Chondrocyte (in vitro differentiated cells): Measurements from ENCODE around the gene ITGA8. TPM values are rescaled to one million over a fixed set of nuclear protein-coding genes. Genes with fewer than 3 reads are reported as not detected.

Experiments
- DNase-seq: peaks from one replicate; pipeline ENCODE4 v3.0.0; 2021; ENCODE audit warnings: mixed read lengths, low spot score
- H3K27ac Mint-ChIP-seq: one replicate; pipeline ENCODE4 v1.8.0; 2021; ENCODE audit warnings: mild to moderate bottlenecking, moderate library complexity, mixed read lengths; ENCODE audit not compliant: unreplicated experiment
- H3K27me3 Mint-ChIP-seq: 2 replicates; pipeline ENCODE4 v1.8.0; 2021; ENCODE audit warnings: low read depth, mixed read lengths
- H3K36me3 Mint-ChIP-seq: 2 replicates; pipeline ENCODE4 v1.8.0; 2021; ENCODE audit warnings: low read depth, mixed read lengths
- H3K4me1 Mint-ChIP-seq: 2 replicates; pipeline ENCODE4 v1.8.0; 2021; ENCODE audit warnings: low read depth, mild to moderate bottlenecking, mixed read lengths
- H3K4me3 Mint-ChIP-seq: one replicate; pipeline ENCODE4 v1.8.0; 2021; ENCODE audit warnings: mild to moderate bottlenecking, moderate library complexity, mixed read lengths; ENCODE audit not compliant: unreplicated experiment
- H3K9me3 Mint-ChIP-seq: 2 replicates; pipeline ENCODE4 v1.8.0; 2021; ENCODE audit warnings: low read depth, mixed read lengths
- CTCF ChIP-seq: fragments of 200-600 bp; sonication (generic); IDR thresholded peaks from 2 replicates; pipeline ENCODE4 v1.5.0; 2021; ENCODE audit warnings: antibody characterized with exemption, mild to moderate bottlenecking, moderate library complexity
- total RNA-seq: library from RNA; stranded (reverse); gene quantifications from 3 replicates; pipeline ENCODE4 v1.2.1, GENCODE V29; 2021

Gene ITGA8
- total RNA-seq, 1 donor from 2014 or later, result 5.6 TPM

- no peaks in the 10 kb centered on the region for H3K9me3 Mint-ChIP-seq
- H3K27ac Mint-ChIP-seq, result no peak overlapping the region
- DNase-seq, result no peak
- H3K4me1 Mint-ChIP-seq, result peaks cover 17% of the 10 kb centered on the region
- H3K36me3 Mint-ChIP-seq, result no peaks in the 10 kb centered on the region
- peaks cover 1% of the 10 kb centered on the region for H3K27me3 Mint-ChIP-seq
- H3K4me3 Mint-ChIP-seq, result no peak overlapping the region
- TF ChIP-seq CTCF, result no peak
Measured at GRCh38 chr10:15472431-15473395, 247.0 kb downstream of the ITGA8 start.

GRCh38 chr10:15472008-15472407 is 247.7 kb downstream of the ITGA8 start:
- no peak for TF ChIP-seq CTCF
- no peak for DNase-seq
- Mint-ChIP-seq H3K27me3 (no peaks in the 10 kb centered on the region), H3K27ac (no peak overlapping the region), H3K4me3 (no peak overlapping the region), H3K9me3 (no peaks in the 10 kb centered on the region), H3K36me3 (no peaks in the 10 kb centered on the region), H3K4me1 (peaks cover 17% of the 10 kb centered on the region)

- Mint-ChIP-seq H3K4me3 (no peak overlapping the region), H3K9me3 (no peaks in the 10 kb centered on the region), H3K36me3 (no peaks in the 10 kb centered on the region), H3K4me1 (peaks cover 15% of the 10 kb centered on the region), H3K27ac (no peak overlapping the region), H3K27me3 (no peaks in the 10 kb centered on the region)
- no peak for TF ChIP-seq CTCF
- DNase-seq, result no peak
Measured at GRCh38 chr10:15469111-15469510, 250.6 kb downstream of the ITGA8 start.

- H3K36me3 Mint-ChIP-seq, result peaks cover 2% of the 10 kb centered on the region
- H3K4me1 Mint-ChIP-seq, result peaks cover 19% of the 10 kb centered on the region
- H3K27ac Mint-ChIP-seq, result no peak overlapping the region
- DNase-seq, result no peak
- no peaks in the 10 kb centered on the region for H3K27me3 Mint-ChIP-seq
- peaks cover 7% of the 10 kb centered on the region for H3K9me3 Mint-ChIP-seq
- no peak for TF ChIP-seq CTCF
- no peak overlapping the region for H3K4me3 Mint-ChIP-seq
Measured at GRCh38 chr10:15464381-15464780, 255.3 kb downstream of the ITGA8 start.

Other genes starting within 250 kb of the ITGA8 start
- 23.9 to 24.4 TPM (median 24.2 TPM) in 3 replicates for gene MINDY3, start 140.6 kb upstream of the ITGA8 start, total RNA-seq